ENCODE data around the gene CFAP161. TPM values are rescaled to one million over a fixed set of nuclear protein-coding genes. Genes with fewer than 3 reads are reported as not detected.

The CFAP161 gene
- total RNA-seq, 3 donors from 2014 or later: not detected

GRCh38 chr15:81097890-81098280 is 36.2 kb upstream of the CFAP161 start:
- Mint-ChIP-seq H3K4me1 (ENCODE audit: low read depth) (peaks cover 15% of the 10 kb centered on the region), H3K9me3 (no peaks in the 10 kb centered on the region), H3K36me3 (ENCODE audit: insufficient read depth) (no peaks in the 10 kb centered on the region), H3K27me3 (ENCODE audit: low read depth) (peaks cover 59% of the 10 kb centered on the region), H3K4me3 (no peak overlapping the region)
- DNase-seq (no peak), ATAC-seq (no peak)

GRCh38 chr15:81098349-81098748 is 35.7 kb upstream of the CFAP161 start:
- ATAC-seq (no peak), DNase-seq (no peak)
- no peak overlapping the region for H3K4me3 Mint-ChIP-seq
- H3K9me3 Mint-ChIP-seq: no peaks in the 10 kb centered on the region
- H3K27me3 Mint-ChIP-seq (ENCODE audit: low read depth): peaks cover 56% of the 10 kb centered on the region
- H3K4me1 Mint-ChIP-seq (ENCODE audit: low read depth): peaks cover 15% of the 10 kb centered on the region
- H3K36me3 Mint-ChIP-seq (ENCODE audit: insufficient read depth): no peaks in the 10 kb centered on the region

- DNase-seq: no peak
- H3K36me3 Mint-ChIP-seq (ENCODE audit: insufficient read depth): no peaks in the 10 kb centered on the region
- no peak for ATAC-seq
- H3K4me3 Mint-ChIP-seq: no peak overlapping the region
- peaks cover 15% of the 10 kb centered on the region for H3K4me1 Mint-ChIP-seq (ENCODE audit: low read depth)
- H3K27me3 Mint-ChIP-seq (ENCODE audit: low read depth): peaks cover 51% of the 10 kb centered on the region
- H3K9me3 Mint-ChIP-seq: no peaks in the 10 kb centered on the region
These were observed 35.0 kb upstream of the CFAP161 start for GRCh38 chr15:81098861-81099651.

- Mint-ChIP-seq H3K27me3 (ENCODE audit: low read depth) (peaks cover 39% of the 10 kb centered on the region), H3K4me1 (ENCODE audit: low read depth) (peaks cover 15% of the 10 kb centered on the region), H3K36me3 (ENCODE audit: insufficient read depth) (no peaks in the 10 kb centered on the region), H3K4me3 (no peak overlapping the region), H3K9me3 (no peaks in the 10 kb centered on the region)
- ATAC-seq (no peak), DNase-seq (no peak)
These were observed 31.9 kb upstream of the CFAP161 start for GRCh38 chr15:81101894-81102815.

- Mint-ChIP-seq H3K4me1 (ENCODE audit: low read depth) (peaks cover 7% of the 10 kb centered on the region), H3K9me3 (no peaks in the 10 kb centered on the region), H3K4me3 (no peak overlapping the region), H3K27me3 (ENCODE audit: low read depth) (peaks cover 29% of the 10 kb centered on the region), H3K36me3 (ENCODE audit: insufficient read depth) (no peaks in the 10 kb centered on the region)
- ATAC-seq (no peak), DNase-seq (no peak)
These were observed 30.2 kb upstream of the CFAP161 start for GRCh38 chr15:81103857-81104256.

GRCh38 chr15:81105545-81105944 is 28.5 kb upstream of the CFAP161 start:
- Mint-ChIP-seq H3K36me3 (ENCODE audit: insufficient read depth) (no peaks in the 10 kb centered on the region), H3K4me3 (no peak overlapping the region), H3K9me3 (no peaks in the 10 kb centered on the region), H3K4me1 (ENCODE audit: low read depth) (no peaks in the 10 kb centered on the region), H3K27me3 (ENCODE audit: low read depth) (peaks cover 26% of the 10 kb centered on the region)
- ATAC-seq: no peak
- no peak for DNase-seq

GRCh38 chr15:81106560-81106959 is 27.5 kb upstream of the CFAP161 start:
- Mint-ChIP-seq H3K4me3 (no peak overlapping the region), H3K36me3 (ENCODE audit: insufficient read depth) (no peaks in the 10 kb centered on the region), H3K27me3 (ENCODE audit: low read depth) (peaks cover 29% of the 10 kb centered on the region), H3K9me3 (no peaks in the 10 kb centered on the region), H3K4me1 (ENCODE audit: low read depth) (no peaks in the 10 kb centered on the region)
- DNase-seq (peak; percentile 24), ATAC-seq (peak in 1 of 2 donors; percentile 48)

- Mint-ChIP-seq H3K36me3 (ENCODE audit: insufficient read depth) (no peaks in the 10 kb centered on the region), H3K4me3 (no peak overlapping the region), H3K9me3 (no peaks in the 10 kb centered on the region), H3K4me1 (ENCODE audit: low read depth) (no peaks in the 10 kb centered on the region), H3K27me3 (ENCODE audit: low read depth) (peaks cover 24% of the 10 kb centered on the region)
- ATAC-seq: no peak
- no peak for DNase-seq
These were observed 26.2 kb upstream of the CFAP161 start for GRCh38 chr15:81107889-81108288.

- ATAC-seq: no peak
- Mint-ChIP-seq H3K9me3 (no peaks in the 10 kb centered on the region), H3K36me3 (ENCODE audit: insufficient read depth) (no peaks in the 10 kb centered on the region), H3K4me3 (no peak overlapping the region), H3K27me3 (ENCODE audit: low read depth) (peaks cover 23% of the 10 kb centered on the region), H3K4me1 (ENCODE audit: low read depth) (no peaks in the 10 kb centered on the region)
- DNase-seq: no peak
These were observed 25.6 kb upstream of the CFAP161 start for GRCh38 chr15:81108427-81108826.

GRCh38 chr15:81111018-81111417 is 23.1 kb upstream of the CFAP161 start:
- no peak for ATAC-seq
- H3K4me1 Mint-ChIP-seq (ENCODE audit: low read depth): no peaks in the 10 kb centered on the region
- H3K4me3 Mint-ChIP-seq: no peak overlapping the region
- H3K36me3 Mint-ChIP-seq (ENCODE audit: insufficient read depth): no peaks in the 10 kb centered on the region
- no peaks in the 10 kb centered on the region for H3K9me3 Mint-ChIP-seq
- peaks cover 31% of the 10 kb centered on the region for H3K27me3 Mint-ChIP-seq (ENCODE audit: low read depth)
- DNase-seq: no peak

GRCh38 chr15:81111510-81112470 is 22.3 kb upstream of the CFAP161 start:
- ATAC-seq: no peak
- no peak for DNase-seq
- H3K4me1 Mint-ChIP-seq (ENCODE audit: low read depth): no peaks in the 10 kb centered on the region
- peaks cover 32% of the 10 kb centered on the region for H3K27me3 Mint-ChIP-seq (ENCODE audit: low read depth)
- no peak overlapping the region for H3K4me3 Mint-ChIP-seq
- no peaks in the 10 kb centered on the region for H3K9me3 Mint-ChIP-seq
- H3K36me3 Mint-ChIP-seq (ENCODE audit: insufficient read depth): no peaks in the 10 kb centered on the region

- peaks cover 38% of the 10 kb centered on the region for H3K27me3 Mint-ChIP-seq (ENCODE audit: low read depth)
- no peaks in the 10 kb centered on the region for H3K36me3 Mint-ChIP-seq (ENCODE audit: insufficient read depth)
- H3K9me3 Mint-ChIP-seq: no peaks in the 10 kb centered on the region
- no peak overlapping the region for H3K4me3 Mint-ChIP-seq
- DNase-seq (no peak), ATAC-seq (no peak)
- H3K4me1 Mint-ChIP-seq (ENCODE audit: low read depth): no peaks in the 10 kb centered on the region
These were observed 20.8 kb upstream of the CFAP161 start for GRCh38 chr15:81113204-81113657.

GRCh38 chr15:81113861-81114291 is 20.2 kb upstream of the CFAP161 start:
- DNase-seq (no peak), ATAC-seq (no peak)
- Mint-ChIP-seq H3K9me3 (no peaks in the 10 kb centered on the region), H3K4me3 (no peak overlapping the region), H3K36me3 (ENCODE audit: insufficient read depth) (no peaks in the 10 kb centered on the region), H3K27me3 (ENCODE audit: low read depth) (peaks cover 39% of the 10 kb centered on the region), H3K4me1 (ENCODE audit: low read depth) (no peaks in the 10 kb centered on the region)
